GM12801 (cell line): ENCODE measurements around the gene PACRG.

Experiments
- CTCF ChIP-seq: IDR thresholded peaks from one replicate; pipeline ENCODE4 v1.5.1; 2011; ENCODE audit warnings: control low read depth; ENCODE audit not compliant: insufficient read length; ENCODE audit errors: extremely low read depth

Gene PACRG

GRCh38 chr6:163198396-163198795 lies 470.6 kb downstream of the PACRG start:
- TF ChIP-seq CTCF: no peak

GRCh38 chr6:163199371-163199770 lies 471.6 kb downstream of the PACRG start:
- no peak for TF ChIP-seq CTCF

- no peak for TF ChIP-seq CTCF
Measured at GRCh38 chr6:163200289-163200688, 472.5 kb downstream of the PACRG start.

GRCh38 chr6:163200694-163201093 lies 472.9 kb downstream of the PACRG start:
- no peak for TF ChIP-seq CTCF

- no peak for TF ChIP-seq CTCF
Measured at GRCh38 chr6:163201855-163202254, 474.1 kb downstream of the PACRG start.

- TF ChIP-seq CTCF: no peak
Measured at GRCh38 chr6:163206196-163206595, 478.4 kb downstream of the PACRG start.

GRCh38 chr6:163207431-163208383 lies 479.9 kb downstream of the PACRG start:
- no peak for TF ChIP-seq CTCF
